HepG2 (cell line): ENCODE data around the gene NOXO1. TPM values are rescaled to one million over a fixed set of nuclear protein-coding genes. Genes with fewer than 3 reads are reported as not detected.
A peak's percentile ranks its signal among the peaks of the same experiment; 100 is the strongest.

Experiments
- KLF15 ChIP-seq: sonication (generic); formaldehyde crosslinking; IDR thresholded peaks from 2 replicates; pipeline ENCODE4 v1.8.1; 2023; ENCODE audit warnings: borderline replicate concordance, mild to moderate bottlenecking, inconsistent platforms, missing genetic modification reagents, mixed read lengths
- TAF15 ChIP-seq: fragments of 200-400 bp; formaldehyde crosslinking; IDR thresholded peaks from one replicate; pipeline ENCODE4 v1.6.1; 2018; ENCODE audit warnings: mild to moderate bottlenecking, low read depth, low read length; ENCODE audit not compliant: poor library complexity, severe bottlenecking
- ZNF354B ChIP-seq: sonication (generic); formaldehyde crosslinking; IDR thresholded peaks from 2 replicates; pipeline ENCODE4 v1.8.0; 2022; ENCODE audit warnings: mild to moderate bottlenecking, missing genetic modification reagents
- ZNF446 ChIP-seq: sonication (generic); formaldehyde crosslinking; IDR thresholded peaks from 2 replicates; pipeline ENCODE4 v1.5.0; 2020; ENCODE audit warnings: mild to moderate bottlenecking, missing genetic modification reagents
- ZNF460 ChIP-seq: sonication (generic); formaldehyde crosslinking; IDR thresholded peaks from 2 replicates; pipeline ENCODE4 v1.5.1; 2020; ENCODE audit warnings: missing genetic modification reagents, mild to moderate bottlenecking, borderline replicate concordance
- ZNF550 ChIP-seq: sonication (generic); formaldehyde crosslinking; IDR thresholded peaks from 2 replicates; pipeline ENCODE4 v1.4.0; 2020; ENCODE audit warnings: mild to moderate bottlenecking, missing genetic modification reagents, borderline replicate concordance
- ZNF720 ChIP-seq: sonication (generic); formaldehyde crosslinking; IDR thresholded peaks from 2 replicates; pipeline ENCODE4 v1.4.0; 2020; ENCODE audit warnings: missing genetic modification reagents
- ZNF780A ChIP-seq: sonication (generic); formaldehyde crosslinking; IDR thresholded peaks from 2 replicates; pipeline ENCODE4 v1.8.0; 2022; ENCODE audit warnings: mild to moderate bottlenecking, missing genetic modification reagents, moderate library complexity
- polyA plus RNA-seq, 8 experiments: library from polyadenylated mRNA; depleted of rRNA in 3 of 8; stranded (reverse) in 7 of 8; unstranded in 1 of 8; fragments of >200 nt; fragmentation: Illumina TruSeq in 4 of 8; extraction: Trizol in 4 of 8; gene quantifications; 2 replicates each; pipeline versions ENCODE4 v1.2.1 to v1.2.3, GENCODE V29; 2011 to 2016; ENCODE audit warnings: low read depth in 4 of 8, missing spikeins in 1 of 8, mixed read lengths in 1 of 8; ENCODE audit not compliant: insufficient read depth in 1 of 8
- total RNA-seq, 5 experiments: library from RNA; depleted of rRNA; stranded (reverse); fragments of >200 nt; fragmentation: Illumina TruSeq; extraction: Trizol; gene quantifications; 2 replicates each; pipeline ENCODE4 v1.2.3, GENCODE V29; 2016; ENCODE audit warnings: low read depth in 1 of 5
- TF ChIP-seq, protein P1 (sequence below): sonication (generic); formaldehyde crosslinking; IDR thresholded peaks from 2 replicates; pipeline ENCODE4; 2020; ENCODE audit warnings: missing genetic modification reagents, mild to moderate bottlenecking, borderline replicate concordance
- TF ChIP-seq, protein P2 (sequence below): sonication (generic); formaldehyde crosslinking; IDR thresholded peaks from 2 replicates; pipeline ENCODE4 v1.4.0; 2020; ENCODE audit warnings: missing genetic modification reagents, mild to moderate bottlenecking, borderline replicate concordance
- TF ChIP-seq, protein P3 (sequence below): sonication (generic); formaldehyde crosslinking; IDR thresholded peaks from 2 replicates; pipeline ENCODE4 v1.4.0; 2020; ENCODE audit warnings: missing genetic modification reagents, low read depth, mild to moderate bottlenecking, borderline replicate concordance
- TF ChIP-seq, protein P4 (sequence below): sonication (generic); formaldehyde crosslinking; conservative IDR thresholded peaks from 2 replicates; pipeline ENCODE4 v1.4.0; 2020; ENCODE audit warnings: mild to moderate bottlenecking, missing genetic modification reagents, moderate library complexity
- TF ChIP-seq, protein P5 (sequence below): sonication (generic); formaldehyde crosslinking; IDR thresholded peaks from 2 replicates; pipeline ENCODE4 v1.5.0; 2020; ENCODE audit warnings: missing genetic modification reagents, mild to moderate bottlenecking, borderline replicate concordance
- TF ChIP-seq, protein P6 (sequence below): sonication (generic); formaldehyde crosslinking; IDR thresholded peaks from 2 replicates; pipeline ENCODE4 v1.5.0; 2020; ENCODE audit warnings: missing genetic modification reagents, mild to moderate bottlenecking, borderline replicate concordance
- TF ChIP-seq, protein P7 (sequence below): sonication (generic); formaldehyde crosslinking; IDR thresholded peaks from 2 replicates; pipeline ENCODE4 v1.4.0; 2020; ENCODE audit warnings: missing genetic modification reagents

Gene NOXO1
- total and polyA plus RNA-seq, 2 of the 13 experiments (the other 11 are each of a cell fraction or from before 2014, with no cell fraction given), result 0.69 to 1.4 TPM

DNA sequence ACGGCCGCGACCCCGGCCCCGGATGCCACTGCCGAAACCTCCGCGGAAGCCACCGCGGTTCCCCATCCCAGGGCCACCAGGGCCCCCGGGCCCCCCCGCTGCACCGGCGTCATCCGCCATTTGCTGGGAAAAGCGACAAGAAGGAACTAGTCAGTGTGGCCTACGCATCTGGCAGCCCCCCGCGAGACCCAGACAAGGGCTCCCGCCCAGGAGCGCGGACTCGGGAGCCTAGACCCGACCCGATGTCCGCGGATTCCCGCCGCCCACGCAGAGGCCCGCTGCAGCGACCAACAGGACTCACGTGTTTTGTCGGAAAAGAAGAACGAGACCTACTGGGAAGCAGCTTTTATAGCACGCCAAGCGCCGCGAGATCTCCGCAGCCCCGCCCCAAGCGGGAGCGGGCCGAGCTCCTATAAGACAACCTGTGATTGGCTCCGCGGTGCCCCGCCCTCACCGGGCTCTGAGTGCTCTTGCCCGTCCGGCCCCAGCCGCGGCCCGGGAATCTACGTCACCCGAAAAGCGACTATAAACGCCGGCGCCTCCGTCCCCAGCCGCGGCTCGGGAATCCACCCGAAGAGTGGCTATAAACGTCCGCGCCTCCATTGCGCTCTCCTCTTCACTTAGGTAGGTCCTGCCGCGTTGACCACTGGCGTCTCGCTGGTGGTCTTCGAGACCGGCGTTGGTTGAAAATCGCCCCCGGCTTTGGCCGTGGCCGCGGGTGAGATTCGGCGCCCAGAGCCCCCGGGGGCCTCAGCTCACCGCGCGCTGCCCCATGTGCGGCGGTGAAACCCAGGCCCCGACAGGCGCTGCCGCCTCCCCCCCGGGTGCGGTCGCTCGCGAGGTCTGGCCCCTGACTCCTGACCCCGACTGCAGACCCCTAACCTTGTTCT lies 16.5 kb downstream of the NOXO1 start, which contains the start of gene RPS2 (continued):
- TF ChIP-seq, protein P1, sequence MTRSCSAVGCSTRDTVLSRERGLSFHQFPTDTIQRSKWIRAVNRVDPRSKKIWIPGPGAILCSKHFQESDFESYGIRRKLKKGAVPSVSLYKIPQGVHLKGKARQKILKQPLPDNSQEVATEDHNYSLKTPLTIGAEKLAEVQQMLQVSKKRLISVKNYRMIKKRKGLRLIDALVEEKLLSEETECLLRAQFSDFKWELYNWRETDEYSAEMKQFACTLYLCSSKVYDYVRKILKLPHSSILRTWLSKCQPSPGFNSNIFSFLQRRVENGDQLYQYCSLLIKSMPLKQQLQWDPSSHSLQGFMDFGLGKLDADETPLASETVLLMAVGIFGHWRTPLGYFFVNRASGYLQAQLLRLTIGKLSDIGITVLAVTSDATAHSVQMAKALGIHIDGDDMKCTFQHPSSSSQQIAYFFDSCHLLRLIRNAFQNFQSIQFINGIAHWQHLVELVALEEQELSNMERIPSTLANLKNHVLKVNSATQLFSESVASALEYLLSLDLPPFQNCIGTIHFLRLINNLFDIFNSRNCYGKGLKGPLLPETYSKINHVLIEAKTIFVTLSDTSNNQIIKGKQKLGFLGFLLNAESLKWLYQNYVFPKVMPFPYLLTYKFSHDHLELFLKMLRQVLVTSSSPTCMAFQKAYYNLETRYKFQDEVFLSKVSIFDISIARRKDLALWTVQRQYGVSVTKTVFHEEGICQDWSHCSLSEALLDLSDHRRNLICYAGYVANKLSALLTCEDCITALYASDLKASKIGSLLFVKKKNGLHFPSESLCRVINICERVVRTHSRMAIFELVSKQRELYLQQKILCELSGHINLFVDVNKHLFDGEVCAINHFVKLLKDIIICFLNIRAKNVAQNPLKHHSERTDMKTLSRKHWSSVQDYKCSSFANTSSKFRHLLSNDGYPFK (CRISPR knock-in tag), result peak; percentile 84
- TF ChIP-seq, protein P2, sequence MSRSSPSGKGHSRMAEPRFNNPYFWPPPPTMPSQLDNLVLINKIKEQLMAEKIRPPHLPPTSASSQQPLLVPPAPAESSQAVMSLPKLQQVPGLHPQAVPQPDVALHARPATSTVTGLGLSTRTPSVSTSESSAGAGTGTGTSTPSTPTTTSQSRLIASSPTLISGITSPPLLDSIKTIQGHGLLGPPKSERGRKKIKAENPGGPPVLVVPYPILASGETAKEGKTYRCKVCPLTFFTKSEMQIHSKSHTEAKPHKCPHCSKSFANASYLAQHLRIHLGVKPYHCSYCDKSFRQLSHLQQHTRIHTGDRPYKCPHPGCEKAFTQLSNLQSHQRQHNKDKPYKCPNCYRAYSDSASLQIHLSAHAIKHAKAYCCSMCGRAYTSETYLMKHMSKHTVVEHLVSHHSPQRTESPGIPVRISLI, result peak; percentile 7; the same call in 1 of the 2 replicates
- TF ChIP-seq ZNF446 (peak; percentile 52; the same call in 1 of the 2 replicates), ZNF550 (CRISPR knock-in tag) (no peak), TAF15 (peak; percentile 80), ZNF354B (no peak), ZNF720 (CRISPR knock-in tag) (no peak), KLF15 (CRISPR knock-in tag) (no peak), ZNF460 (no peak; the same call in 1 of the 2 replicates), ZNF780A (no peak)
- TF ChIP-seq, protein P3, sequence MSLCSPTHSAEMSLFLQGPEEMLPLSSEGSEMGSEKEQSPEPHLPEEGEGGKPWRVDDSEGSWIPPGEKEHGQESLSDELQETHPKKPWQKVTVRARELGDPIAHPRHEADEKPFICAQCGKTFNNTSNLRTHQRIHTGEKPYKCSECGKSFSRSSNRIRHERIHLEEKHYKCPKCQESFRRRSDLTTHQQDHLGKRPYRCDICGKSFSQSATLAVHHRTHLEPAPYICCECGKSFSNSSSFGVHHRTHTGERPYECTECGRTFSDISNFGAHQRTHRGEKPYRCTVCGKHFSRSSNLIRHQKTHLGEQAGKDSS (CRISPR knock-in tag), result peak; percentile 55; the same call in 1 of the 2 replicates
- TF ChIP-seq, protein P4, sequence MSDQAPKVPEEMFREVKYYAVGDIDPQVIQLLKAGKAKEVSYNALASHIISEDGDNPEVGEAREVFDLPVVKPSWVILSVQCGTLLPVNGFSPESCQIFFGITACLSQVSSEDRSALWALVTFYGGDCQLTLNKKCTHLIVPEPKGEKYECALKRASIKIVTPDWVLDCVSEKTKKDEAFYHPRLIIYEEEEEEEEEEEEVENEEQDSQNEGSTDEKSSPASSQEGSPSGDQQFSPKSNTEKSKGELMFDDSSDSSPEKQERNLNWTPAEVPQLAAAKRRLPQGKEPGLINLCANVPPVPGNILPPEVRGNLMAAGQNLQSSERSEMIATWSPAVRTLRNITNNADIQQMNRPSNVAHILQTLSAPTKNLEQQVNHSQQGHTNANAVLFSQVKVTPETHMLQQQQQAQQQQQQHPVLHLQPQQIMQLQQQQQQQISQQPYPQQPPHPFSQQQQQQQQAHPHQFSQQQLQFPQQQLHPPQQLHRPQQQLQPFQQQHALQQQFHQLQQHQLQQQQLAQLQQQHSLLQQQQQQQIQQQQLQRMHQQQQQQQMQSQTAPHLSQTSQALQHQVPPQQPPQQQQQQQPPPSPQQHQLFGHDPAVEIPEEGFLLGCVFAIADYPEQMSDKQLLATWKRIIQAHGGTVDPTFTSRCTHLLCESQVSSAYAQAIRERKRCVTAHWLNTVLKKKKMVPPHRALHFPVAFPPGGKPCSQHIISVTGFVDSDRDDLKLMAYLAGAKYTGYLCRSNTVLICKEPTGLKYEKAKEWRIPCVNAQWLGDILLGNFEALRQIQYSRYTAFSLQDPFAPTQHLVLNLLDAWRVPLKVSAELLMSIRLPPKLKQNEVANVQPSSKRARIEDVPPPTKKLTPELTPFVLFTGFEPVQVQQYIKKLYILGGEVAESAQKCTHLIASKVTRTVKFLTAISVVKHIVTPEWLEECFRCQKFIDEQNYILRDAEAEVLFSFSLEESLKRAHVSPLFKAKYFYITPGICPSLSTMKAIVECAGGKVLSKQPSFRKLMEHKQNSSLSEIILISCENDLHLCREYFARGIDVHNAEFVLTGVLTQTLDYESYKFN, result peak; percentile 49
- TF ChIP-seq, protein P5, sequence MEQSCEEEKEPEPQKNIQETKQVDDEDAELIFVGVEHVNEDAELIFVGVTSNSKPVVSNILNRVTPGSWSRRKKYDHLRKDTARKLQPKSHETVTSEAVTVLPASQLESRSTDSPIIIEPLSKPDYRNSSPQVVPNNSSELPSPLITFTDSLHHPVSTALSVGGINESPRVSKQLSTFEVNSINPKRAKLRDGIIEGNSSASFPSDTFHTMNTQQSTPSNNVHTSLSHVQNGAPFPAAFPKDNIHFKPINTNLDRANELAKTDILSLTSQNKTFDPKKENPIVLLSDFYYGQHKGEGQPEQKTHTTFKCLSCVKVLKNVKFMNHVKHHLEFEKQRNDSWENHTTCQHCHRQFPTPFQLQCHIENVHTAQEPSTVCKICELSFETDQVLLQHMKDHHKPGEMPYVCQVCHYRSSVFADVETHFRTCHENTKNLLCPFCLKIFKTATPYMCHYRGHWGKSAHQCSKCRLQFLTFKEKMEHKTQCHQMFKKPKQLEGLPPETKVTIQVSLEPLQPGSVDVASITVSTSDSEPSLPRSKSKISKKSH (CRISPR knock-in tag), result peak; percentile 61; the same call in 1 of the 2 replicates
- TF ChIP-seq, protein P6, sequence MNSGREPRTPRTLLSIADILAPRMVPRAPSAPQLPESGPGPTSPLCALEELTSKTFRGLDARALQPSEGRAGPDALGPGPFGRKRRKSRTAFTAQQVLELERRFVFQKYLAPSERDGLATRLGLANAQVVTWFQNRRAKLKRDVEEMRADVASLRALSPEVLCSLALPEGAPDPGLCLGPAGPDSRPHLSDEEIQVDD (CRISPR knock-in tag), result 0 out of 2 replicates have a peak, but pooled peaks have one; percentile 21
- TF ChIP-seq, protein P7, sequence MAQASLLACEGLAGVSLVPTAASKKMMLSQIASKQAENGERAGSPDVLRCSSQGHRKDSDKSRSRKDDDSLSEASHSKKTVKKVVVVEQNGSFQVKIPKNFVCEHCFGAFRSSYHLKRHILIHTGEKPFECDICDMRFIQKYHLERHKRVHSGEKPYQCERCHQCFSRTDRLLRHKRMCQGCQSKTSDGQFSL, result peak; percentile 53
